Measurements from ENCODE around the gene GAS2.

GRCh38 chr11:22828373-22828772 is 162.0 kb downstream of the GAS2 start:
- TF ChIP-seq POLR2A (IDR thresholded peaks at IDR 0.05) (no peak), CTCF (IDR thresholded peaks at IDR 0.05 in 4 of 5, conservative IDR thresholded peaks at IDR 0.05 in 1 of 5) (no peak)
